ENCODE measurements around the gene IL17REL.

DNA sequence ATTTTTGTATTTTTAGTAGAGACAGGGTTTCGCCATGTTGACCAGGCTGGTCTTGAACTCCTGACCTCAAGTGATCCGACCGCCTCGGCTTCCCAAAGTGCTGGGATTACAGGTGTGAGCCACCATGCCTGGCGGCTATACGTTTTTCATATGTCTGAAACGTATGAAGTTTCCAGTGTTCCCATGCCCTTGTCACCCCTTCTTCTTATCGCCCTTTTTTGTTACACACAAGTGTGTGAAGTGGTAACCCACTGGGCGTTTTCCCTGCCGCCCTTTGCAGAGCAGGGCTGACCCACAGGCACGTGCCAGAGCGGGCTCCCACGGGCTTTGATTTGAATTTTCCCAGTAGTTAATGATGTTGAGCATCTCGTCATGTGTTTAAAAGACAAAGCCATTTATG is 35.0 kb downstream of the IL17REL start:
- TF ChIP-seq, protein P1, sequence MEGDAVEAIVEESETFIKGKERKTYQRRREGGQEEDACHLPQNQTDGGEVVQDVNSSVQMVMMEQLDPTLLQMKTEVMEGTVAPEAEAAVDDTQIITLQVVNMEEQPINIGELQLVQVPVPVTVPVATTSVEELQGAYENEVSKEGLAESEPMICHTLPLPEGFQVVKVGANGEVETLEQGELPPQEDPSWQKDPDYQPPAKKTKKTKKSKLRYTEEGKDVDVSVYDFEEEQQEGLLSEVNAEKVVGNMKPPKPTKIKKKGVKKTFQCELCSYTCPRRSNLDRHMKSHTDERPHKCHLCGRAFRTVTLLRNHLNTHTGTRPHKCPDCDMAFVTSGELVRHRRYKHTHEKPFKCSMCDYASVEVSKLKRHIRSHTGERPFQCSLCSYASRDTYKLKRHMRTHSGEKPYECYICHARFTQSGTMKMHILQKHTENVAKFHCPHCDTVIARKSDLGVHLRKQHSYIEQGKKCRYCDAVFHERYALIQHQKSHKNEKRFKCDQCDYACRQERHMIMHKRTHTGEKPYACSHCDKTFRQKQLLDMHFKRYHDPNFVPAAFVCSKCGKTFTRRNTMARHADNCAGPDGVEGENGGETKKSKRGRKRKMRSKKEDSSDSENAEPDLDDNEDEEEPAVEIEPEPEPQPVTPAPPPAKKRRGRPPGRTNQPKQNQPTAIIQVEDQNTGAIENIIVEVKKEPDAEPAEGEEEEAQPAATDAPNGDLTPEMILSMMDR (IDR thresholded peaks at IDR 0.05; ENCODE audit: insufficient read depth, low read length): no peak
- TF ChIP-seq SPI1 (IDR thresholded peaks at IDR 0.05; ENCODE audit: borderline replicate concordance, low read depth) (no peak), POLR2AphosphoS5 (IDR thresholded peaks at IDR 0.05; ENCODE audit: low read depth) (no peak), GABPA (IDR thresholded peaks at IDR 0.05; ENCODE audit: low read depth) (no peak)
- TF ChIP-seq, protein P2, sequence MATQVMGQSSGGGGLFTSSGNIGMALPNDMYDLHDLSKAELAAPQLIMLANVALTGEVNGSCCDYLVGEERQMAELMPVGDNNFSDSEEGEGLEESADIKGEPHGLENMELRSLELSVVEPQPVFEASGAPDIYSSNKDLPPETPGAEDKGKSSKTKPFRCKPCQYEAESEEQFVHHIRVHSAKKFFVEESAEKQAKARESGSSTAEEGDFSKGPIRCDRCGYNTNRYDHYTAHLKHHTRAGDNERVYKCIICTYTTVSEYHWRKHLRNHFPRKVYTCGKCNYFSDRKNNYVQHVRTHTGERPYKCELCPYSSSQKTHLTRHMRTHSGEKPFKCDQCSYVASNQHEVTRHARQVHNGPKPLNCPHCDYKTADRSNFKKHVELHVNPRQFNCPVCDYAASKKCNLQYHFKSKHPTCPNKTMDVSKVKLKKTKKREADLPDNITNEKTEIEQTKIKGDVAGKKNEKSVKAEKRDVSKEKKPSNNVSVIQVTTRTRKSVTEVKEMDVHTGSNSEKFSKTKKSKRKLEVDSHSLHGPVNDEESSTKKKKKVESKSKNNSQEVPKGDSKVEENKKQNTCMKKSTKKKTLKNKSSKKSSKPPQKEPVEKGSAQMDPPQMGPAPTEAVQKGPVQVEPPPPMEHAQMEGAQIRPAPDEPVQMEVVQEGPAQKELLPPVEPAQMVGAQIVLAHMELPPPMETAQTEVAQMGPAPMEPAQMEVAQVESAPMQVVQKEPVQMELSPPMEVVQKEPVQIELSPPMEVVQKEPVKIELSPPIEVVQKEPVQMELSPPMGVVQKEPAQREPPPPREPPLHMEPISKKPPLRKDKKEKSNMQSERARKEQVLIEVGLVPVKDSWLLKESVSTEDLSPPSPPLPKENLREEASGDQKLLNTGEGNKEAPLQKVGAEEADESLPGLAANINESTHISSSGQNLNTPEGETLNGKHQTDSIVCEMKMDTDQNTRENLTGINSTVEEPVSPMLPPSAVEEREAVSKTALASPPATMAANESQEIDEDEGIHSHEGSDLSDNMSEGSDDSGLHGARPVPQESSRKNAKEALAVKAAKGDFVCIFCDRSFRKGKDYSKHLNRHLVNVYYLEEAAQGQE (IDR thresholded peaks at IDR 0.05; ENCODE audit: insufficient replicate concordance, low read depth): no peak

Data from HL-60 (cell line).